Right atrium auricular region (tissue), 2 donors: ENCODE data around the gene SLAIN1. TPM values are rescaled to one million over a fixed set of nuclear protein-coding genes. Genes with fewer than 3 reads are reported as not detected.
"Not testable (repeated sequence)": the region's sequence is repeated elsewhere in the genome, so short reads cannot be mapped to it uniquely, and the experiment has no call there.

Source experiments
- DNase-seq: peaks from one replicate; pipeline ENCODE4 v3.0.0-alpha.2; 2019; ENCODE audit warnings: low spot score
- H3K27ac ChIP-seq, 2 donors: fragments of 200-600 bp; sonication (generic); 1 replicate in 1 of 2; 2 replicates in 1 of 2; pipeline ENCODE4 v1.5.1; 2016 to 2019
- H3K27me3 ChIP-seq, 2 donors: fragments of 200-600 bp; sonication (generic); one replicate each; pipeline versions ENCODE4 v1.5.1 to v1.6.0; 2017 to 2019
- H3K36me3 ChIP-seq: fragments of 200-600 bp; sonication (generic); one replicate; pipeline ENCODE4 v1.5.1; 2016
- H3K4me1 ChIP-seq, 2 donors: fragments of 200-600 bp; sonication (generic); one replicate each; pipeline versions ENCODE4 v1.5.1 to v1.6.0; 2017 to 2019
- H3K4me3 ChIP-seq, 2 donors: fragments of 200-600 bp; sonication (generic); 1 replicate in 1 of 2; 2 replicates in 1 of 2; pipeline ENCODE4 v1.5.1; 2017 to 2019; ENCODE audit warnings: mild to moderate bottlenecking in 1 of 2, moderate library complexity in 1 of 2
- H3K9me3 ChIP-seq, 2 donors: fragments of 200-600 bp; sonication (generic); one replicate each; pipeline ENCODE4 v1.5.1; 2019
- CTCF ChIP-seq, 2 donors: fragments of 200-600 bp; sonication (generic); IDR thresholded peaks; one replicate each; pipeline ENCODE4 v1.5.1; 2019; ENCODE audit warnings: antibody characterized with exemption in 2 of 2
- total RNA-seq, 2 donors: library from RNA; depleted of rRNA; stranded (reverse); fragments of >200 nt; gene quantifications; one replicate each; pipeline ENCODE4 v1.1.0, GENCODE V29; 2016

Gene SLAIN1
- total RNA-seq = 10 to 100 TPM; 14.9 to 21.9 TPM

- no peaks in the 10 kb centered on the region for H3K36me3 ChIP-seq
- peak; percentile 77 for DNase-seq
- peaks cover 0 to 22% of the 10 kb centered on the region in 2 donors for H3K4me1 ChIP-seq
- H3K27ac ChIP-seq = peak within 1 kb of the TSS; percentile 55 to 66
- no peak for TF ChIP-seq CTCF (IDR thresholded peaks at IDR 0.05)
- no peaks in the 10 kb centered on the region for H3K9me3 ChIP-seq
- peak within 1 kb of the TSS; percentile 75 to 84 for H3K4me3 ChIP-seq
- H3K27me3 ChIP-seq = no peaks in the 10 kb centered on the region
Observed at GRCh38 chr13:77697217-77698103, at the start of gene SLAIN1. Gene SLAIN1, plus strand, starts transcription at chr13:77697687. Its CDS starts 227 bp downstream, at chr13:77697914.

GRCh38 chr13:77650409-77650808, 47.1 kb upstream of the SLAIN1 start:
- TF ChIP-seq CTCF (IDR thresholded peaks at IDR 0.05) = no peak
- Histone ChIP-seq H3K36me3 (no peaks in the 10 kb centered on the region), H3K4me3 (no peak overlapping the region), H3K4me1 (no peaks in the 10 kb centered on the region), H3K27me3 (no peaks in the 10 kb centered on the region), H3K9me3 (peaks cover 0 to 12% of the 10 kb centered on the region in 2 donors), H3K27ac (no peak overlapping the region)
- no peak for DNase-seq

DNA sequence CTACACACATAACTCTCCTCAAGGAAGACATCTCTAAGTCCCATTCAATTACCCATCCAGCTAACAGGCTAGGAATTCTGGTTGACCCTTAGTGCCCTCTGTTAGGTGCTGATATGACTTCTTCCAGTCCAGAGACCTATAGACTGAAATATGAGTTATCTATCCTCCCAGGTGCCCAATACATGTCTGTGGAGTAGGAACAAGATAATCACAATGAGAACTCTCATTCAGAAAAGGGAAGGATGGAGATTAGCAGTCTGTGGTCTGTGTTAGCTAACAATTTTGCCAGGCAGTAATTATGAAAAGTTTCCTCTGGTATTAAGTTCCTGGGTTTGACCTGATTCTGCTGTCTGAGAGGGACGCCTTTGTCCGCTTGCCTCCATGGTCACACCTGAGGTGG, 44.2 kb upstream of the SLAIN1 start:
- Histone ChIP-seq H3K27me3 (no peaks in the 10 kb centered on the region), H3K4me3 (no peak overlapping the region), H3K4me1 (no peaks in the 10 kb centered on the region), H3K36me3 (no peaks in the 10 kb centered on the region), H3K27ac (no peak overlapping the region), H3K9me3 (peaks cover 0 to 17% of the 10 kb centered on the region in 2 donors)
- TF ChIP-seq CTCF (IDR thresholded peaks at IDR 0.05) = no peak
- no peak for DNase-seq

- not testable (repeated sequence) for DNase-seq, H3K4me3 ChIP-seq, H3K27me3 ChIP-seq, H3K27ac ChIP-seq, H3K4me1 ChIP-seq, H3K9me3 ChIP-seq, H3K36me3 ChIP-seq
Observed at GRCh38 chr13:77660016-77660415, 37.5 kb upstream of the SLAIN1 start.

GRCh38 chr13:77660841-77661250, 36.6 kb upstream of the SLAIN1 start:
- Histone ChIP-seq H3K4me1 (no peaks in the 10 kb centered on the region), H3K36me3 (no peaks in the 10 kb centered on the region), H3K9me3 (peaks cover 0 to 5% of the 10 kb centered on the region in 2 donors), H3K4me3 (no peak overlapping the region), H3K27me3 (no peaks in the 10 kb centered on the region), H3K27ac (no peak overlapping the region)
- no peak for DNase-seq
- TF ChIP-seq CTCF (IDR thresholded peaks at IDR 0.05) = no peak

DNA sequence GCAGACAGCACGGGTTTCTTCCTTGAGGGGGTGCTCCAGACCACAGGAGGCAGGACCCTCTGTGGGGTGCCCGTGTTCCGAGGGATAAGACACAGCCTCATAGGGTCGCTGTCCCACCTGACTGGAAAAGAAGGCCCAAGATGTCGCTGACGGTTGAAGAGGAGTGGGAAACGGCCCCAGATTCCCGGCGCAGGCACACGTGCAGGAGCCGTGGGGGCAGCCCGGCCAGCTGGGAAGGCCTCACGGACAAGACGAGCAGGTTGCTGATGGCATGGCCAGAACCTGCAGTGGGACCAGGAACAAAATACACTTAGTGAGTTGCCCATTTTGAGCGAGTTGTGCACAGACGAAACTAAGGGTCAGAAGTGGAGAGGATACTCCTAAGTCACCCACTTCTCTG, 35.2 kb upstream of the SLAIN1 start:
- H3K9me3 ChIP-seq, DNase-seq, H3K4me3 ChIP-seq, H3K27ac ChIP-seq, H3K36me3 ChIP-seq, H3K4me1 ChIP-seq, H3K27me3 ChIP-seq: not testable (repeated sequence)

DNA sequence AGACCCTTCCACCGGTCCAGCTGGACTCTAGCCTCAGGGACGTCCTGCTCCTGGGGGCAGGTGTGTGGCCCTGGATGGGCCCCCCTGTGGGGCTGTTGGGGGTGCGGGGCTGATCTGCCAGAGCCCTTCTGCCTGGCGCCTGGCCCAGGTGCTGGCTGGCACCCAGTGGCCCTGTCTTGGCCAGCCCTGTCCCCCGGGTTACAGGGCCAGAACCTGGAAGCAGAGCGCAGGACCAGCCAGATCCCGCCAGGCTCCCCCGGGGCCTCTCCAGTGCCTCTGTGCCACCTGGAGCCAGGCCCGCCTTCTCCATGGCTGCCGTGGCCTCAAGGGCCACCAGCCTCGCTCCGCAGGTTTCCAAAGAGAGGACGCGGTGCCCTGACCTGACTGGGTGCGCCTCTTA, 34.7 kb upstream of the SLAIN1 start:
- not testable (repeated sequence) for H3K4me3 ChIP-seq, H3K4me1 ChIP-seq, H3K36me3 ChIP-seq, DNase-seq, H3K9me3 ChIP-seq, H3K27me3 ChIP-seq, H3K27ac ChIP-seq
